ENCODE data around the gene PLEKHO2. TPM values are rescaled to one million over a fixed set of nuclear protein-coding genes. Genes with fewer than 3 reads are reported as not detected.

The PLEKHO2 gene
- total RNA-seq, 2 donors from 2014 or later: 8.6 to 31.8 TPM

DNA sequence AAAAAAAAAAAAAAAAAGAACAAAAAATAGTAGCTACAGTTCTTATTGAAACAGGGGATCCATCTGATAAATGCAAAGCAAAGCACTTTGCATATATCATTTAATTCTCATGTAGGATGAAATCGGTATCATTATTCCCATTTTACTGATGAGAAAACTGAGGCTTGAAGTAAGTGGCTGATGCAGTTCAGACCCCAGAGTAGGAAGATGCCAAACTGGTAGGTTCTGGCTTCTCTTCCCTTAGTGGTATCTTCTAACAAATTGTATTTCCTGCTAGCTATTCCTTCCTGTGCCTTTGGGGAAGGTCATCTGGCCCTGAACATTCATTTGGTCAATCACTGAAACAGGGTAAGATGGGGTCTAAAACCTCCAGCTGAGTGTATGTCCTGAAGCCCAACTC is 38.2 kb upstream of the PLEKHO2 start:
- Histone ChIP-seq H3K4me3 (no peak overlapping the region), H3K36me3 (no peaks in the 10 kb centered on the region), H3K27ac (no peak overlapping the region), H3K27me3 (replicated peaks; ENCODE audit: insufficient read depth) (no peaks in the 10 kb centered on the region), H3K9me3 (no peaks in the 10 kb centered on the region), H3K4me1 (replicated peaks) (no peaks in the 10 kb centered on the region)
- TF ChIP-seq CTCF (IDR thresholded peaks at IDR 0.05) (no peak), POLR2A (IDR thresholded peaks at IDR 0.05) (no peak), POLR2AphosphoS5 (IDR thresholded peaks at IDR 0.05) (no peak)
- intact Hi-C loops (cut with DNase I): no loop called here
- DNase-seq (ENCODE audit: low spot score): no peak
- WGBS: 97% methylated on average over 1 of the region's 1 CpG

- H3K27me3 ChIP-seq (replicated peaks; ENCODE audit: insufficient read depth): no peaks in the 10 kb centered on the region
- no peaks in the 10 kb centered on the region for H3K4me1 ChIP-seq (replicated peaks)
- no peak overlapping the region for H3K4me3 ChIP-seq
- H3K36me3 ChIP-seq: no peaks in the 10 kb centered on the region
- DNase-seq (ENCODE audit: low spot score): no peak
- no peak for TF ChIP-seq POLR2A (IDR thresholded peaks at IDR 0.05)
- no peak for TF ChIP-seq CTCF (IDR thresholded peaks at IDR 0.05)
- no peak for TF ChIP-seq POLR2AphosphoS5 (IDR thresholded peaks at IDR 0.05)
- intact Hi-C loops (cut with DNase I): no loop called here
- no peak overlapping the region for H3K27ac ChIP-seq
- 43% methylated on average over 2 of the region's 2 CpGs for WGBS
- H3K9me3 ChIP-seq: no peaks in the 10 kb centered on the region
These were observed 37.1 kb upstream of the PLEKHO2 start for GRCh38 chr15:64804619-64805018.

DNA sequence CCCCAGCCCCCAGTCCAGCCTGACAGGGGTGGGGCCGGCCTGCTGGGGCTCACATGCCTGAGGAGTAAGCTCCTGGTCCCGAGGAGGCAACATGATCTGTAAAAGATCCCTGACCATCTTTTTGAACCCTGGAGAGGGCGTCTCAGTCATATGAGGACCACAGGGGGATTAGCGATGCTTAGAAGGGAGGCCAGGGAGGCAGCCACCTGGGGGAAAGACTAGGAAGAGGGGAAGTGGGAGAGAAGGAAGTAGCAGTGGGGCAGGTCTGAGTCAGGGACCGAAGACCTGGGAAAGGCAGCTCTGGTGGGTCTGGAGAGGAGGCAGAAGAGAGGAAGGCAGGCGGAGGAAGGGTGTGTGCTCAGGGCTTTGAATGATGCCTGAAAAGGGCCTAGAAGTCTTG is 35.2 kb upstream of the PLEKHO2 start:
- H3K36me3 ChIP-seq: no peaks in the 10 kb centered on the region
- 86% methylated on average over 6 of the region's 6 CpGs for WGBS
- no peaks in the 10 kb centered on the region for H3K27me3 ChIP-seq (replicated peaks; ENCODE audit: insufficient read depth)
- TF ChIP-seq CTCF (IDR thresholded peaks at IDR 0.05) (no peak), POLR2AphosphoS5 (IDR thresholded peaks at IDR 0.05) (no peak), POLR2A (IDR thresholded peaks at IDR 0.05) (no peak)
- no peak overlapping the region for H3K4me3 ChIP-seq
- no peaks in the 10 kb centered on the region for H3K9me3 ChIP-seq
- H3K4me1 ChIP-seq (replicated peaks): no peaks in the 10 kb centered on the region
- H3K27ac ChIP-seq: no peak overlapping the region
- no peak for DNase-seq (ENCODE audit: low spot score)
- intact Hi-C loops (cut with DNase I): loop anchor here (2.0 kb wide), 1 partner anchor 30 kb away; no protein-coding TSS in a partner anchor

GRCh38 chr15:64807051-64807749 is 34.5 kb upstream of the PLEKHO2 start:
- H3K9me3 ChIP-seq: no peaks in the 10 kb centered on the region
- H3K27ac ChIP-seq: peak overlapping the region; percentile 9 to 36
- DNase-seq (ENCODE audit: low spot score): no peak
- TF ChIP-seq POLR2AphosphoS5 (IDR thresholded peaks at IDR 0.05) (no peak), CTCF (IDR thresholded peaks at IDR 0.05) (no peak), POLR2A (IDR thresholded peaks at IDR 0.05) (no peak)
- 62% methylated on average over 13 of the region's 13 CpGs for whole genome bisulfite sequencing
- H3K27me3 ChIP-seq (replicated peaks; ENCODE audit: insufficient read depth): no peaks in the 10 kb centered on the region
- no peak overlapping the region for H3K4me3 ChIP-seq
- H3K4me1 ChIP-seq (replicated peaks): no peaks in the 10 kb centered on the region
- intact Hi-C loops (cut with DNase I): loop anchor here (2.0 kb wide), 1 partner anchor 30 kb away; no protein-coding TSS in a partner anchor
- no peaks in the 10 kb centered on the region for H3K36me3 ChIP-seq

DNA sequence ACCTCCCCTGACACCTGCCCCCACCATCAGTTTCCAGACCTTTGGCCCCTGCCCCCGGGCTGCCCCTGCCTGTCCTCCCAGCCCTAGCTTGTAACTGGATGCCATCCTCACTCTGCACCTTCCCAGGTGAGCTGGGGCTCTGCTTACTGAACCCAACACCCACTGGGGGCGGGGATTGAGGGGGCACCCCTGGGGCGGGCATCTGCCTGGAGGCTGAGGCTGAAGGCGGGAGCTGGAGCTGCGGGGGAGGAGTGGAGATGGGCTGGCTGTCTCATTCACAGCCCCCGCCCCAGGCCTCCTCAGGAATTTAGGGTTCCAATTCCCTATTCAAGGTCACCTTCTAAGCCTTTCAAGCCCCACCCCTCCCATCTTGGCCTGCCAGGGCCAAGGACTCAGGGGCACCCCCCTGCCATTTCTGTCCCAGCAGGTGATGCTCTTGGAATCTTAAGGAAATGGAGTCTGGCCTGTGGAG is 33.9 kb upstream of the PLEKHO2 start:
- H3K27me3 ChIP-seq (replicated peaks; ENCODE audit: insufficient read depth): no peaks in the 10 kb centered on the region
- TF ChIP-seq POLR2A (IDR thresholded peaks at IDR 0.05): no peak
- TF ChIP-seq POLR2AphosphoS5 (IDR thresholded peaks at IDR 0.05): no peak
- no peak for TF ChIP-seq CTCF (IDR thresholded peaks at IDR 0.05)
- DNase-seq (ENCODE audit: low spot score): no peak
- H3K4me1 ChIP-seq (replicated peaks): no peaks in the 10 kb centered on the region
- H3K36me3 ChIP-seq: no peaks in the 10 kb centered on the region
- peak overlapping the region; percentile 9 to 36 for H3K27ac ChIP-seq
- WGBS: 64% methylated on average over 6 of the region's 6 CpGs
- intact Hi-C loops (cut with DNase I): loop anchor here (2.0 kb wide), 2 partner anchors 31 to 67 kb away; no protein-coding TSS in a partner anchor
- no peak overlapping the region for H3K4me3 ChIP-seq
- H3K9me3 ChIP-seq: no peaks in the 10 kb centered on the region
